WTC11 (cell line): ENCODE measurements around the gene CBY2. TPM values are rescaled to one million over a fixed set of nuclear protein-coding genes. Genes with fewer than 3 reads are reported as not detected.

ENCODE experiments used
- ATAC-seq: fragments of 200-7000 bp; cut with Tn5 transposase; 2 replicates; pipeline ENCODE4 v1.10.0; 2021; ENCODE audit warnings: mild to moderate bottlenecking, moderate library complexity
- CTCF ChIA-PET: fragments of 300-600 bp; sonication (Branson Sonifier 250); formaldehyde crosslinking; loops from one replicate; lab custom pipeline; 2021; ENCODE audit warnings: antibody characterized with exemption; lab: Charles Lee
- POLR2A ChIA-PET: fragments of 350-600 bp; sonication (Branson Sonifier 250); formaldehyde crosslinking; loops from one replicate; lab custom pipeline; 2021; ENCODE audit warnings: antibody characterized with exemption; lab: Charles Lee
- DNase-seq: peaks from one replicate; pipeline ENCODE4 v3.0.0; 2021; ENCODE audit warnings: low spot score
- H3K27ac Mint-ChIP-seq: 2 replicates; pipeline ENCODE4 v1.8.0; 2021; ENCODE audit warnings: mixed read lengths
- H3K27me3 Mint-ChIP-seq: 2 replicates; pipeline ENCODE4 v1.8.0; 2021; ENCODE audit warnings: low read depth, mild to moderate bottlenecking, moderate library complexity, mixed read lengths
- H3K36me3 Mint-ChIP-seq: 2 replicates; pipeline ENCODE4 v1.8.0; 2021; ENCODE audit warnings: mixed read lengths
- H3K4me1 Mint-ChIP-seq: 2 replicates; pipeline ENCODE4 v1.8.0; 2022; ENCODE audit warnings: mixed read lengths
- H3K4me3 Mint-ChIP-seq: 2 replicates; pipeline ENCODE4 v1.8.0; 2021; ENCODE audit warnings: mild to moderate bottlenecking, moderate library complexity, mixed read lengths
- H3K9me3 Mint-ChIP-seq: 2 replicates; pipeline ENCODE4 v1.8.0; 2021; ENCODE audit warnings: mixed read lengths
- ERG ChIP-seq: fragments of 250-450 bp; sonication (Bioruptor Pico); IDR thresholded peaks from 2 replicates; pipeline ENCODE4 v1.8.0; 2021; ENCODE audit warnings: mild to moderate bottlenecking
- FOXJ3 ChIP-seq: sonication (generic); formaldehyde crosslinking; IDR thresholded peaks from 2 replicates; pipeline ENCODE4 v1.9.0; 2021; ENCODE audit warnings: missing genetic modification reagents, mild to moderate bottlenecking, borderline replicate concordance
- FOXP1 ChIP-seq: sonication (generic); formaldehyde crosslinking; IDR thresholded peaks from 2 replicates; pipeline ENCODE4 v1.8.0; 2022; ENCODE audit warnings: missing genetic modification reagents, mild to moderate bottlenecking, moderate library complexity, borderline replicate concordance
- GABPB1 ChIP-seq: sonication (generic); formaldehyde crosslinking; IDR thresholded peaks from 2 replicates; pipeline ENCODE4 v1.8.1; 2023; ENCODE audit warnings: mild to moderate bottlenecking, missing genetic modification reagents
- GRHL2 ChIP-seq: fragments of 250-450 bp; sonication (Bioruptor Pico); IDR thresholded peaks from 2 replicates; pipeline ENCODE4 v1.8.0; 2022; ENCODE audit warnings: mild to moderate bottlenecking, moderate library complexity; ENCODE audit not compliant: insufficient replicate concordance, severe bottlenecking
- HMGA2 ChIP-seq: fragments of 250-450 bp; sonication (Bioruptor Pico); IDR thresholded peaks from 2 replicates; pipeline ENCODE4 v1.4.0; 2021; ENCODE audit warnings: mild to moderate bottlenecking, moderate library complexity
- NFATC4 ChIP-seq: fragments of 250-450 bp; sonication (Bioruptor Pico); IDR thresholded peaks from 2 replicates; pipeline ENCODE4 v1.9.0; 2021; ENCODE audit warnings: mild to moderate bottlenecking
- RELA ChIP-seq: sonication (generic); formaldehyde crosslinking; IDR thresholded peaks from 2 replicates; pipeline ENCODE4 v1.8.1; 2022; ENCODE audit warnings: missing genetic modification reagents, mild to moderate bottlenecking, borderline replicate concordance
- RORB ChIP-seq: fragments of 250-450 bp; sonication (Bioruptor Pico); IDR thresholded peaks from 2 replicates; pipeline ENCODE4 v1.9.0; 2021; ENCODE audit warnings: mild to moderate bottlenecking
- SOX15 ChIP-seq: fragments of 250-450 bp; sonication (Bioruptor Pico); IDR thresholded peaks from 2 replicates; pipeline ENCODE4 v1.9.0; 2021; ENCODE audit warnings: mild to moderate bottlenecking
- TEAD1 ChIP-seq: sonication (generic); formaldehyde crosslinking; IDR thresholded peaks from 2 replicates; pipeline ENCODE4 v1.8.0; 2022; ENCODE audit warnings: mild to moderate bottlenecking, missing genetic modification reagents
- ZNF138 ChIP-seq: sonication (generic); formaldehyde crosslinking; conservative IDR thresholded peaks from 2 replicates; pipeline ENCODE4 v1.8.1; 2022; ENCODE audit warnings: mild to moderate bottlenecking, moderate library complexity, missing genetic modification reagents
- ZNF232 ChIP-seq: sonication (generic); formaldehyde crosslinking; IDR thresholded peaks from 2 replicates; pipeline ENCODE4 v1.8.0; 2022; ENCODE audit warnings: mild to moderate bottlenecking, missing genetic modification reagents
- ZNF263 ChIP-seq: sonication (generic); formaldehyde crosslinking; IDR thresholded peaks from 2 replicates; pipeline ENCODE4 v1.8.1; 2022; ENCODE audit warnings: low read depth, mild to moderate bottlenecking, moderate library complexity, missing genetic modification reagents
- ZNF317 ChIP-seq: sonication (generic); formaldehyde crosslinking; IDR thresholded peaks from 2 replicates; pipeline ENCODE4 v1.8.1; 2023; ENCODE audit warnings: low read depth, mild to moderate bottlenecking, moderate library complexity, missing genetic modification reagents, borderline replicate concordance
- ZNF423 ChIP-seq: fragments of 250-450 bp; sonication (Bioruptor Pico); IDR thresholded peaks from 2 replicates; pipeline ENCODE4 v2.1.2; 2022; ENCODE audit warnings: mild to moderate bottlenecking, moderate library complexity
- total RNA-seq: library from RNA; stranded (reverse); gene quantifications from 3 replicates; pipeline ENCODE4 v1.2.3, GENCODE V29; 2021
- TF ChIP-seq, protein P1 (sequence below): fragments of 250-450 bp; sonication (Bioruptor Pico); IDR thresholded peaks from 2 replicates; pipeline ENCODE4 v2.1.2; 2022; ENCODE audit warnings: mild to moderate bottlenecking, moderate library complexity
- TF ChIP-seq, protein P2 (sequence below): fragments of 200-600 bp; IDR thresholded peaks from 2 replicates; pipeline ENCODE4 v1.8.0; 2022; ENCODE audit warnings: antibody characterized with exemption
- TF ChIP-seq, protein P3 (sequence below): sonication (generic); formaldehyde crosslinking; conservative IDR thresholded peaks from 2 replicates; pipeline ENCODE4 v1.8.1; 2022; ENCODE audit warnings: mild to moderate bottlenecking, missing genetic modification reagents
- TF ChIP-seq, protein P4 (sequence below): sonication (generic); formaldehyde crosslinking; IDR thresholded peaks from 2 replicates; pipeline ENCODE4 v1.8.0; 2022; ENCODE audit warnings: mild to moderate bottlenecking, missing genetic modification reagents

The CBY2 gene
- total RNA-seq, 1 experiment from 2014 or later: 0.74 TPM

- DNase-seq: peak; percentile 36
- H3K9me3 Mint-ChIP-seq: no peaks in the 10 kb centered on the region
- no peak overlapping the region for H3K27ac Mint-ChIP-seq
- ChIA-PET POLR2A (no interaction called here), CTCF (no interaction called here)
- H3K36me3 Mint-ChIP-seq: no peaks in the 10 kb centered on the region
- TF ChIP-seq, protein P1, sequence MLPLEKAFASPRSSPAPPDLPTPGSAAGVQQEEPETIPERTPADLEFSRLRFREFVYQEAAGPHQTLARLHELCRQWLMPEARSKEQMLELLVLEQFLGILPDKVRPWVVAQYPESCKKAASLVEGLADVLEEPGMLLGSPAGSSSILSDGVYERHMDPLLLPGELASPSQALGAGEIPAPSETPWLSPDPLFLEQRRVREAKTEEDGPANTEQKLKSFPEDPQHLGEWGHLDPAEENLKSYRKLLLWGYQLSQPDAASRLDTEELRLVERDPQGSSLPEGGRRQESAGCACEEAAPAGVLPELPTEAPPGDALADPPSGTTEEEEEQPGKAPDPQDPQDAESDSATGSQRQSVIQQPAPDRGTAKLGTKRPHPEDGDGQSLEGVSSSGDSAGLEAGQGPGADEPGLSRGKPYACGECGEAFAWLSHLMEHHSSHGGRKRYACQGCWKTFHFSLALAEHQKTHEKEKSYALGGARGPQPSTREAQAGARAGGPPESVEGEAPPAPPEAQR (CRISPR knock-in tag): no peak
- TF ChIP-seq, protein P2, sequence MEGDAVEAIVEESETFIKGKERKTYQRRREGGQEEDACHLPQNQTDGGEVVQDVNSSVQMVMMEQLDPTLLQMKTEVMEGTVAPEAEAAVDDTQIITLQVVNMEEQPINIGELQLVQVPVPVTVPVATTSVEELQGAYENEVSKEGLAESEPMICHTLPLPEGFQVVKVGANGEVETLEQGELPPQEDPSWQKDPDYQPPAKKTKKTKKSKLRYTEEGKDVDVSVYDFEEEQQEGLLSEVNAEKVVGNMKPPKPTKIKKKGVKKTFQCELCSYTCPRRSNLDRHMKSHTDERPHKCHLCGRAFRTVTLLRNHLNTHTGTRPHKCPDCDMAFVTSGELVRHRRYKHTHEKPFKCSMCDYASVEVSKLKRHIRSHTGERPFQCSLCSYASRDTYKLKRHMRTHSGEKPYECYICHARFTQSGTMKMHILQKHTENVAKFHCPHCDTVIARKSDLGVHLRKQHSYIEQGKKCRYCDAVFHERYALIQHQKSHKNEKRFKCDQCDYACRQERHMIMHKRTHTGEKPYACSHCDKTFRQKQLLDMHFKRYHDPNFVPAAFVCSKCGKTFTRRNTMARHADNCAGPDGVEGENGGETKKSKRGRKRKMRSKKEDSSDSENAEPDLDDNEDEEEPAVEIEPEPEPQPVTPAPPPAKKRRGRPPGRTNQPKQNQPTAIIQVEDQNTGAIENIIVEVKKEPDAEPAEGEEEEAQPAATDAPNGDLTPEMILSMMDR: peak; percentile 42
- TF ChIP-seq ZNF423 (CRISPR knock-in tag): no peak
- peaks cover 15% of the 10 kb centered on the region for H3K4me1 Mint-ChIP-seq
- no peak overlapping the region for H3K4me3 Mint-ChIP-seq
- peaks cover 4% of the 10 kb centered on the region for H3K27me3 Mint-ChIP-seq
- peak; percentile 81 for ATAC-seq
Measured at GRCh38 chr13:45700971-45701900, 884 bp upstream of the CBY2 start.

DNA sequence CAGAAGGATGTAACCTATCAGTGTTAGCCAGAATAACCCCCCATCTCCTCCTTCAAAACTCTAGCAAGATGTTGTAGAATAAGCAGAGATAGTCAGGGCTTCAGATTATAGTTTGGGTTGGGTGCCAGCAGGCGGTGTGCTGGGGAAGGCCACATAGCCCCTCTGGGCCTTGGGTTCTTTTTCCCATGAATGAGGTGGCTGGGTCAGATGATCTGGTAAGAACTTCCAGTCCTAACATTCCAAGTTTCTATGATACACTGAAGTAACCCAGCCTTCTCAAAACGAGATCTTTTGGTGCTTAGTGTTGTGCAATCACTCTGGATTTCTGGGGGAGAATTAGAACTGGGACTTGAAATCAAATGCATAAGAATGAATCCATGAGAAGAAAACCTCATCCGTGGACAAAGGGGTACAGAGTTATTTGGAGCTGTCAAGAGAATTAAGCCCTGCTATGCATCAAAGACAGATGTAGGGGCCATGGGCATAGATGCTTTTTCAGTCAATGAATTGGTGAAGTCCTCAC lies 810 bp downstream of the CBY2 start:
- TF ChIP-seq, protein P2: no peak
- TF ChIP-seq ZNF263 (CRISPR knock-in tag) (no peak), TEAD1 (CRISPR knock-in tag) (no peak), GABPB1 (CRISPR knock-in tag) (no peak), ERG (CRISPR knock-in tag) (no peak), RELA (no peak), ZNF317 (CRISPR knock-in tag) (no peak), HMGA2 (CRISPR knock-in tag) (no peak)
- TF ChIP-seq, protein P3, sequence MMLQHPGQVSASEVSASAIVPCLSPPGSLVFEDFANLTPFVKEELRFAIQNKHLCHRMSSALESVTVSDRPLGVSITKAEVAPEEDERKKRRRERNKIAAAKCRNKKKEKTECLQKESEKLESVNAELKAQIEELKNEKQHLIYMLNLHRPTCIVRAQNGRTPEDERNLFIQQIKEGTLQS: no peak
- TF ChIP-seq, all 79 proteins: peak for 0
- ATAC-seq: no peak
- no peaks in the 10 kb centered on the region for H3K9me3 Mint-ChIP-seq
- no peaks in the 10 kb centered on the region for H3K36me3 Mint-ChIP-seq
- DNase-seq: no peak
- CTCF ChIA-PET: no interaction called here
- H3K27ac Mint-ChIP-seq: no peak overlapping the region
- no peak overlapping the region for H3K4me3 Mint-ChIP-seq
- H3K27me3 Mint-ChIP-seq: peaks cover 4% of the 10 kb centered on the region
- peaks cover 19% of the 10 kb centered on the region for H3K4me1 Mint-ChIP-seq
- POLR2A ChIA-PET: no interaction called here

GRCh38 chr13:45704211-45704739 lies 2.2 kb downstream of the CBY2 start:
- H3K9me3 Mint-ChIP-seq: no peaks in the 10 kb centered on the region
- no peak overlapping the region for H3K4me3 Mint-ChIP-seq
- TF ChIP-seq RORB (CRISPR knock-in tag) (no peak), GABPB1 (CRISPR knock-in tag) (no peak), ZNF138 (CRISPR knock-in tag) (no peak), FOXP1 (CRISPR knock-in tag) (no peak), ZNF232 (CRISPR knock-in tag) (no peak), SOX15 (CRISPR knock-in tag) (no peak), FOXJ3 (no peak), NFATC4 (CRISPR knock-in tag) (no peak), GRHL2 (CRISPR knock-in tag) (no peak)
- TF ChIP-seq, protein P4, sequence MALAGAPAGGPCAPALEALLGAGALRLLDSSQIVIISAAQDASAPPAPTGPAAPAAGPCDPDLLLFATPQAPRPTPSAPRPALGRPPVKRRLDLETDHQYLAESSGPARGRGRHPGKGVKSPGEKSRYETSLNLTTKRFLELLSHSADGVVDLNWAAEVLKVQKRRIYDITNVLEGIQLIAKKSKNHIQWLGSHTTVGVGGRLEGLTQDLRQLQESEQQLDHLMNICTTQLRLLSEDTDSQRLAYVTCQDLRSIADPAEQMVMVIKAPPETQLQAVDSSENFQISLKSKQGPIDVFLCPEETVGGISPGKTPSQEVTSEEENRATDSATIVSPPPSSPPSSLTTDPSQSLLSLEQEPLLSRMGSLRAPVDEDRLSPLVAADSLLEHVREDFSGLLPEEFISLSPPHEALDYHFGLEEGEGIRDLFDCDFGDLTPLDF: no peak
- ChIA-PET CTCF (interaction anchor here (0.7 to 1.5 kb wide), 4 partner anchors 25 to 89 kb away, joined by 3 to 5 read pairs (median 3); partner anchors contain the start of gene ERICH6B), POLR2A (no interaction called here)
- DNase-seq (no peak), ATAC-seq (no peak)
- peaks cover 4% of the 10 kb centered on the region for H3K27me3 Mint-ChIP-seq
- no peaks in the 10 kb centered on the region for H3K36me3 Mint-ChIP-seq
- H3K4me1 Mint-ChIP-seq: peaks cover 20% of the 10 kb centered on the region
- H3K27ac Mint-ChIP-seq: no peak overlapping the region
